Muscle of arm (tissue), 14 donors: Measurements from ENCODE around the gene TCHH. TPM values are rescaled to one million over a fixed set of nuclear protein-coding genes. Genes with fewer than 3 reads are reported as not detected.
"Not testable (repeated sequence)": the region's sequence is repeated elsewhere in the genome, so short reads cannot be mapped to it uniquely, and the experiment has no call there.

Source experiments
- DNase-seq: peaks from one replicate; pipeline ENCODE4 v3.0.0-alpha.2; 2013
- long read RNA-seq, 11 donors: transcript quantifications; one replicate each; lab custom pipeline, GENCODE V29; 2026
- polyA plus RNA-seq, 12 donors: library from polyadenylated mRNA; unstranded; fragments of 120-200 nt; gene quantifications; one replicate each; pipeline ENCODE4 v1.2.1, GENCODE V29; 2013; ENCODE audit not compliant: insufficient read length in 12 of 12

TCHH gene
- polyA plus RNA-seq, result under 1 TPM in 6 of 12 donors, not detected in 6; 0.04 to 0.14 (median 0.06) TPM
- long read RNA-seq, donor 1, result 0 reads
- long read RNA-seq, donor 2, result 0 reads
- long read RNA-seq, donor 3, result 0 reads
- long read RNA-seq, donor 4, result 0 reads
- long read RNA-seq, donor 5, result 0 reads
- long read RNA-seq, donor 6, result 0 reads
- long read RNA-seq, donor 7, result 0 reads
- long read RNA-seq, donor 8, result 0 reads
- long read RNA-seq, donor 9, result 0 reads
- long read RNA-seq, donor 10, result 0 reads
- long read RNA-seq, donor 11, result 0 reads

- no peak for DNase-seq
These were observed at the start of gene TCHH for GRCh38 chr1:152115344-152115743. Gene TCHH (minus strand): TSS chr1:152115444. CDS start chr1:152114080, 1,364 bp downstream.

GRCh38 chr1:152164517-152165136 is 49.4 kb upstream of the TCHH start:
- DNase-seq, result no peak

GRCh38 chr1:152162792-152163463 is 47.7 kb upstream of the TCHH start:
- no peak for DNase-seq

GRCh38 chr1:152160576-152160975 is 45.3 kb upstream of the TCHH start:
- DNase-seq, result no peak

DNA sequence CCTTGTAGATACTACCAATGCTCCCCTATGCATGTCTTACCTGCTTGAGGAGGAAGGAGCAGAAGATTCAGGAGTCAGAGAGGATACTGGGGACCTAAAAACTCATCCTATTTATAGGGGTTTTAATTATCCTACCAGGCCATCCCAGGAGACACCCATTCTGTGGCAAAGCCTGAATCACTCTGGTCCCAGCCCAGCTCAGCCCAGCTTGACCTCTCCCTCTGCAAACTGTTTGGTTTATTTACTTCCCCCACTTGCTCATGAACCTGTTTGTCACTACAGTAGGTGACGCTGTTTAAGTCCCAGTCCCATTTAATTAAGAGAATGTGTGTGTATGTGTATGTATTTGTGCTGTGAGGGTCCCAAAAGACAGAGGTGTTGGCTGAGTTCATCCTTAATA is 43.9 kb upstream of the TCHH start, which contains the start of gene RPTN:
Gene RPTN, minus strand, starts transcription at position 85 of the 400 bp plus-strand sequence. CDS start 1,339 bp downstream, outside the sequence.
- no peak for DNase-seq

GRCh38 chr1:152153996-152154395 is 38.8 kb upstream of the TCHH start:
- DNase-seq, result no peak

DNA sequence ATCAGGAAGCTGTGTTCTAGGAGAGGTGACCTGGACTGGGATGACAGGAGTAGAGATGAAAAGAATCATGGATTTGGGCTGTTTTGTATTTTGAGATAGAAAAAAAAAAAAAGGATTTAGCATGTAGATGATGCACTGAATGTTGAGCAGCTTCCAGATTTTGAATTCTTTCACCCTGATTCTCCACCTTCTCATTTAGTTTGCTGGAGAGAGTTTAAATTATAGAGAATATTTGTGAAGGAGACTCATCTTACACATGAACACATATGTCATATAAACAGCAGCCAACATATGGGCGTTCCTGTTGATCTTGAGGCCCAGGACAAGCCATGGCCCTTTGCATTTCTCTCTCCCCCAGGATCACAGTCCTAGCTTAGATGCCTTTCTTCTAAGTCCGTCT is 36.4 kb upstream of the TCHH start:
- no peak for DNase-seq

- no peak for DNase-seq
These were observed 33.7 kb upstream of the TCHH start for GRCh38 chr1:152148981-152149380.

DNA sequence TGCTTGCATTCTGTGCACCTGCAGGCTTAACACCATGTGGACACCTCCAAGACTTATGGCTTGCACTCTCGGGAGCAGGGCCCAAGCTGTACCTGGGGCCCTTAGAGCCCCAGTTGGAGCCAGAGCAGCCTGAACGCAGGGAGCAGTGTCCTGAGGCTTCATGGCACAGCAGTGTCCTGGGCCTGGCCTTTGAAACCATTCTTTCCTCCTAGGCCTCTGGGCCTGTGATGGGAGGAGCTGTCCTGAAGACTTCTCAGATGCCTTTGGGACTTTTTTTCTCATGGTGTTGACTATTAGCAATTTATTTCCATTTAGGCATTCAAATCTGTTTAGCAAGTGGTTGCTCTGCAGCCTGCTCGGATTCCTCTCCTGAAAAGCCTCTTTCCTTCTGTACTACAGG is 32.8 kb upstream of the TCHH start:
- DNase-seq, result no peak

DNA sequence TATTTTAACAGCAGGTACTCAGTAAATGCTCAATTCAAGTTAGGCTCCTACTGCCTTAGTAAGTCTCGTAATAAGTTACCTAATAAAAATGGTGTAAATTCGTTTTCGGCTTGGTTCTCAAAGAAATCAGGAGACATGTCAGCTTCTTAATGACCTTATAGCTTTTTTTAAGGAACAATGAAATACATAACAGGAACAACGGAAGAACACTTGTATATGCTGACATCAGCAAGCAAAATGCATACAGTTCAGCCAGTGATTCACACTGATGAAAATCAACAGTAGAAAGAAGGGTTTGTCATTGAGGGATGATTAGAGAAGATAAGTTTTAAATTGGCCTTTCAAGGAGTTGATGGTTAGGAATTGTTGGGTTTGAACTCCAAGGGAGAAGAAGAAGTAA is 30.5 kb upstream of the TCHH start:
- no peak for DNase-seq

DNA sequence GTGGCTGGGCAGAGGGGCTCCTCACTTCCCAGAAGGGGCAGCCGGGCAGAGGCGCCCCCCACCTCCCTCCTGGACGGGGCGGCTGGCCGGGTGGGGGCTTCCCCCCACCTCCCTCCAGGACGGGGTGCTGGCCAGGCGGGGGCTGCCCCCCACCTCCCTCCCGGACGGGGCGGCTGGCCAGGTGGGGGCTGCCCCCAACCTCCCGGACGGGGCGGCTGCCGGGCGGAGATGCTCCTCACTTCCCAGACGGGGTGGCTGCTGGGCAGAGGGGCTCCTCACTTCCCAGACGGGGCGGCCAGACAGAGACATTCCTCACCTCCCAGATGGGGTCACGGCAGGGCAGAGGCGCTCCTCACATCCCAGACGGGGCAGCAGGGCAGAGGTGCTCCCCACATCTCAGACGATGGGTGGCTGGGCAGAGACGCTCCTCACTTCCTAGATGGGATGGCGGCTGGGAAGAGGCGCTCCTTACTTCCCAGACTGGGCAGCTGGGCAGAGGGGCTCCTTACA is 29.5 kb upstream of the TCHH start:
- DNase-seq, result not testable (repeated sequence)

GRCh38 chr1:152143150-152143887 is 28.1 kb upstream of the TCHH start:
- DNase-seq, result no peak

DNA sequence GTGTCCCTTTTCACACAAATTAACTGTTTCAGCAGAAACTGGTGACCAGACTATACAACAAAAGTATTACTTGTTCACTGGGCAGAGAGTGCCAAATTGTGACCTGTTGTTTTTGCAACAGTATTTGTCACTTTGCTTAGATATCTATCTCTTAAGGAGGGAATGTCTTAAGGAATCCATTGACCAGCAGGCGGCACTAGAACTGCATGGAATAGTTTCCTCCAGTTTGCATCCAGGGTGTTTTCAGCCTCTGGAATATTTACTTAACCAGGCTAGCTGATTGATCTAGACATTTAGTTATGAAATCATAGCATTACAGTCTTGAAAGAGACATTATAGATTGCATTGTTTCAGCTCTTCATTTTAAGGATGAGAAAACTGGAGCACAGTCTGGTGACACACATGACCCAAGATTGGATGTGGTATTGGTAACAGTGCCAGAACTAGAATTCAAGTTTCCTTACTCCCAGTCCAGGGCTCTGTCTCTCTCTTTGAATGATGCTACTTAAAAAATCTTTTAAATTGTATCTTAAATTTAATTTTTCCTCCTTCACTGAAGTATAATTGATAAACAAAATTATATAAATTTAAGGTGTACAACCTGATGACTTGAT is 26.8 kb upstream of the TCHH start:
- DNase-seq, result peak; percentile 20

GRCh38 chr1:152137215-152137614 is 22.0 kb upstream of the TCHH start:
- DNase-seq, result no peak

GRCh38 chr1:152130186-152130585 is 14.9 kb upstream of the TCHH start:
- DNase-seq, result no peak

DNA sequence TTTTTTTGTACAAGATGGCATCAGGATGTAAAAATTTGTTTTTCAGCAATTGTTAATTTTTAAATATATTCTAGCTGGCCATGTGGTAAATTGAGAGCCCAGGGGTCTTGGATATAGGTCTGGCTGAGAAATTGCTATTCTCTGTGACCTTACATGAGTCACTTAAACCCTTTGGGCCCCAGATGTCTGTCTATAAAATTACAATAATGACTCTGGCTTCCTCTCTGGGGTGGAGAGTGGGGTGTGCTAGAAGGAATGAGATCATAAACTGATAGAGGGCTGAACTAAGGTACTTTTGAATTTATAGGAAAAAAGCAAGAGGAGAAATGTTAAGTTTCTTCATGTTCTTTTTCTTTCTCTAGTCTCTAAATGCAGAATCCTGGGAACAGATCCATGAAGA is 12.4 kb upstream of the TCHH start:
- DNase-seq, result no peak

DNA sequence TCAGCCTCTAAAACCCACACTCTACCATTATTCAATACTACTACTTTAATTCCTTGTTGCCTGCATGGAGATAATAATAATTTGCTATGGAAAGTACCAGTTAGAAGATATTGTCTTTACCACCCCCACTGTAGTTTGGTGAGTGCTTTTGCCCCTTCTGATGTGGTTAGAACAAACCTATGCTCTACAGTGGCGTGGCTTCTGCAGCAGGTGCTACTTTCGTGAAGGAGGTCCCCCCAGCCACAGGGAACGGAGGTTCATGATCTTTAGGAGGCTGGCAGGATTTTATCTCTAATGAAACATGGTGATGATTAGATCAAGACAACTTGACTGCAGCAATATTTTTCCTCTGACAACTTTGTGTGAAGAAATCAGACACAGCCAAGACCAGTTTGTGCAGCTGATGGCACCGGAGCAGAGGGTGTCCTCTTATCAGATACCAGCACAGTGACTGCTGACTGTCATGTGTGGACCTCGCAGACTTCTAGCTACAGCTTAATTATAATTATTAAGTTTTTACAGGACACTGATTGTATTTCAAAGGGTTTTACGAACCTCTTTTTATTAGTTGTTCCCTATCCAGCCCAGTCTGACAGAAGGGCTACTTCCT is 10.7 kb upstream of the TCHH start:
- no peak for DNase-seq

DNA sequence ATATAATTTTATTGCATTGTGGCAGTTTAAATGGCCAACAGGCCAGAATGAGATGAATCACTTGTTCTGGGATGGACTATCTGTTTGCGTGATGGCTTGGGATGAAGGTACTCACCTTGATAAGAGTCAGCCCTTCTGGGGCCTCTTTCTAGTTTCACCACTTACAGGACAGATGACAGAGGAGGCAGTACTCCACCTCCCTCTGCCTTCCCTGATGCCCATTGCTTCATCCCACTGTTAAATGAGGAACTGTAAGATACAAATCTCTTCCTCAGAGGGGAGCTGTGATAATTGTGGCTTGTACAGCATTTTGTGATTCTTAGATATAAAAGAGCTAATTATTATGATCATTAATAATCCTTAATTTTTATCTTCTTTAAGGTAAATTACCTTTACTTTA is 3.7 kb upstream of the TCHH start:
- DNase-seq, result no peak

DNA sequence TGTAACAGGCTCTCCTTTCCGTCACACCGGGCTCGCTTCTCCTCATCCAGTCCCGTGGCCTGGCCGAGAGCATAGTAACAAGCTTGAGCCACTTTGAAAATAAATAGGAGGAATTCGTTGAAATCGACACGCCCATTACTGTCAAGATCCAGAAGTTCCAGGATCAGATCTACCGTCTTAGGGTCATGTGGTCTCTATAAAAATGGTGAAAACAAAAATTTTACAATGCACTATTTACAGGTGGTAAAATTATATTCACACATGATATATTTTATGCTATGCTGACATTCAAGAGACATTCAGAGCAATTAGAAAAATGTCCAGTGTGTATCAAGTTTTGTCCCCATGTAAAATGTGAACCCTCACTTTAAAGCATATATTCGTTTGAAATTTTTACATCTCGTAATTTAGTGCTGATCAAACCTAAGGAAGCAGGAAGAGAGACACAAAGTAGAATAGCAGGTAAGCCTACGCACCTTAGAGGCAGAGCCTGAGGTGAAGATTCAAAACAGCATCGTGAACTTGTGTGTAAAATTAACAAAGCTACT is 2.3 kb downstream of the TCHH start:
- no peak for DNase-seq

DNA sequence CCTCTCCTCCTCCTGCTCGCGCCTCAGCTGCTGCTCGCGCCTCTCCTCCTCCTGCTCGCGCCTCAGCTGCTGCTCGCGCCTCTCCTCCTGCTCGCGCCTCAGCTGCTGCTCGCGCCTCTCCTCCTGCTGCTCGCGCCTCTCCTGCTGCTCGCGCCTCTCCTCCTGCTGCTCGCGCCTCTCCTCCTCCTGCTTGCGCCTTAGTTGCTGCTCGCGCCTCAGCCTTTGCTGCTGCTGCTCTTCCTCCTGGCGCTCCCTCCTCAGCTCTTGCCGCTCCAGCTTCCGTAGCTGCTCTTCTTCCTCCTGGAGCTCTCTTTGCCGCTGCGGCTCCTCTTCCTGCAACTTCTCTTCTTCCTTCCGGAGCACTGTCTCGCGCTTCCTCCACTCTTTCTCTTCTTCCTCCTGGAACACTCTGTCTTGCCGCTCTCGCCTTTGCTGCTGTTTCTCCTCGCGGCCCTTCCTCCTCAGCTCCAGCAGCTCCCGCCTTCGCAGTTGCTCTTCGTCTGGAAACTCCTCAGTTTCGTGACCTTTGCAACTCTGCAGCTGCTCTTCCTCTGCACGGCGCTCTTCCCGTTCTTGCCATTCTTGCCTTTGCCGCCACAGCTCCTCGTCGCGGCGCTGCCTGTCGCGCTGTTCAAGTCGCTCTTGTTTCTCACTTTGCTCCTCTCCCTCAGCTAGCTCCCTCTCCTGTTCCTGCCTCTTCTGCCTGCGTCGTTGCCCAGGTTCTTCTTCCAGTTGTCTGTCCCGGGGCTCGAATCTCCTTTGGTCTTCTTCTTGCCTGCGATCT is 3.0 kb downstream of the TCHH start:
- no peak for DNase-seq
